ENCODE measurements around the gene SLC36A2. TPM values are rescaled to one million over a fixed set of nuclear protein-coding genes. Genes with fewer than 3 reads are reported as not detected.

Gene SLC36A2
- total RNA-seq, 1 experiment from 2014 or later, result not detected

- BruUV-seq (replicated peaks), result no TSS peak
- Mint-ChIP-seq H3K36me3 (ENCODE audit: insufficient read depth, unreplicated experiment) (no peaks in the 10 kb centered on the region), H3K9me3 (ENCODE audit: unreplicated experiment) (peaks cover 4% of the 10 kb centered on the region), H3K27me3 (ENCODE audit: insufficient read depth, unreplicated experiment) (peaks cover 9% of the 10 kb centered on the region), H3K27ac (ENCODE audit: low read depth, unreplicated experiment) (no peak overlapping the region), H3K4me1 (ENCODE audit: insufficient read depth, unreplicated experiment) (no peaks in the 10 kb centered on the region), H3K4me3 (ENCODE audit: unreplicated experiment) (no peak overlapping the region)
- intact Hi-C loops (cut with micrococcal nuclease), result no loop called here
- CTCF ChIA-PET, result interaction anchor here (0.6 to 6.7 kb wide), 5 partner anchors 18 to 194 kb away, joined by 3 to 55 read pairs (median 3); no protein-coding TSS in a partner anchor
- POLR2A ChIA-PET, result no interaction called here
- TF ChIP-seq, protein P1, sequence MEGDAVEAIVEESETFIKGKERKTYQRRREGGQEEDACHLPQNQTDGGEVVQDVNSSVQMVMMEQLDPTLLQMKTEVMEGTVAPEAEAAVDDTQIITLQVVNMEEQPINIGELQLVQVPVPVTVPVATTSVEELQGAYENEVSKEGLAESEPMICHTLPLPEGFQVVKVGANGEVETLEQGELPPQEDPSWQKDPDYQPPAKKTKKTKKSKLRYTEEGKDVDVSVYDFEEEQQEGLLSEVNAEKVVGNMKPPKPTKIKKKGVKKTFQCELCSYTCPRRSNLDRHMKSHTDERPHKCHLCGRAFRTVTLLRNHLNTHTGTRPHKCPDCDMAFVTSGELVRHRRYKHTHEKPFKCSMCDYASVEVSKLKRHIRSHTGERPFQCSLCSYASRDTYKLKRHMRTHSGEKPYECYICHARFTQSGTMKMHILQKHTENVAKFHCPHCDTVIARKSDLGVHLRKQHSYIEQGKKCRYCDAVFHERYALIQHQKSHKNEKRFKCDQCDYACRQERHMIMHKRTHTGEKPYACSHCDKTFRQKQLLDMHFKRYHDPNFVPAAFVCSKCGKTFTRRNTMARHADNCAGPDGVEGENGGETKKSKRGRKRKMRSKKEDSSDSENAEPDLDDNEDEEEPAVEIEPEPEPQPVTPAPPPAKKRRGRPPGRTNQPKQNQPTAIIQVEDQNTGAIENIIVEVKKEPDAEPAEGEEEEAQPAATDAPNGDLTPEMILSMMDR (IDR thresholded peaks at IDR 0.05; ENCODE audit: unreplicated experiment), result no peak
- no peak for DNase-seq (ENCODE audit: unreplicated experiment)
Observed at GRCh38 chr5:151320481-151320880, 26.9 kb downstream of the SLC36A2 start.

GRCh38 chr5:151318850-151319732 lies 28.3 kb downstream of the SLC36A2 start:
- Mint-ChIP-seq H3K27me3 (ENCODE audit: insufficient read depth, unreplicated experiment) (peaks cover 10% of the 10 kb centered on the region), H3K36me3 (ENCODE audit: insufficient read depth, unreplicated experiment) (no peaks in the 10 kb centered on the region), H3K4me1 (ENCODE audit: insufficient read depth, unreplicated experiment) (no peaks in the 10 kb centered on the region), H3K4me3 (ENCODE audit: unreplicated experiment) (no peak overlapping the region), H3K9me3 (ENCODE audit: unreplicated experiment) (no peaks in the 10 kb centered on the region), H3K27ac (ENCODE audit: low read depth, unreplicated experiment) (no peak overlapping the region)
- POLR2A ChIA-PET, result no interaction called here
- CTCF ChIA-PET, result interaction anchor here (0.6 to 6.7 kb wide), 16 partner anchors 19 to 983 kb away, joined by 3 to 55 read pairs (median 3); no protein-coding TSS in a partner anchor
- TF ChIP-seq, protein P1 (IDR thresholded peaks at IDR 0.05; ENCODE audit: unreplicated experiment), result no peak
- intact Hi-C loops (cut with micrococcal nuclease), result loop anchor here (5.0 kb wide), 2 partner anchors 333 to 423 kb away; no protein-coding TSS in a partner anchor
- DNase-seq (ENCODE audit: unreplicated experiment), result peak; percentile 43
- BruUV-seq (replicated peaks), result no TSS peak

GRCh38 chr5:151317871-151318270 lies 29.5 kb downstream of the SLC36A2 start:
- BruUV-seq (replicated peaks), result no TSS peak

More at GRCh38 chr5:151317871-151318270, 29.5 kb downstream of the SLC36A2 start:
- Mint-ChIP-seq H3K4me1 (ENCODE audit: insufficient read depth, unreplicated experiment) (no peaks in the 10 kb centered on the region), H3K4me3 (ENCODE audit: unreplicated experiment) (no peak overlapping the region), H3K9me3 (ENCODE audit: unreplicated experiment) (no peaks in the 10 kb centered on the region), H3K27me3 (ENCODE audit: insufficient read depth, unreplicated experiment) (peaks cover 10% of the 10 kb centered on the region), H3K36me3 (ENCODE audit: insufficient read depth, unreplicated experiment) (no peaks in the 10 kb centered on the region), H3K27ac (ENCODE audit: low read depth, unreplicated experiment) (no peak overlapping the region)
- ChIA-PET CTCF (interaction anchor here (0.6 to 6.7 kb wide), 13 partner anchors 10 to 466 kb away, joined by 3 to 55 read pairs (median 5); no protein-coding TSS in a partner anchor), POLR2A (interaction anchor here (1.1 kb wide), 1 partner anchor 61 kb away, joined by 3 read pairs; no protein-coding TSS in a partner anchor)
- TF ChIP-seq, protein P1 (IDR thresholded peaks at IDR 0.05; ENCODE audit: unreplicated experiment), result no peak
- intact Hi-C loops (cut with micrococcal nuclease), result loop anchor here (2.0 to 5.0 kb wide), 3 partner anchors 183 to 424 kb away; no protein-coding TSS in a partner anchor
- DNase-seq (ENCODE audit: unreplicated experiment), result no peak

All from MCF 10A (cell line).